GM23338 (cell line): ENCODE results near the gene SHISA6. TPM values are rescaled to one million over a fixed set of nuclear protein-coding genes. Genes with fewer than 3 reads are reported as not detected.

Experiments
- ATAC-seq: fragments of 200-7000 bp; cut with Tn5 transposase; 3 replicates; pipeline ENCODE4 v1.9.1; 2020
- DNase-seq: peaks from one replicate; pipeline ENCODE4 v3.0.0-alpha.2; 2015; ENCODE audit warnings: low spot score
- H2AFZ ChIP-seq: fragments of 200-600 bp; sonication (generic); 2 replicates; pipeline ENCODE4 v1.8.0; 2016; ENCODE audit warnings: antibody characterized with exemption, mild to moderate bottlenecking, moderate library complexity
- H3F3A ChIP-seq: fragments of 200-600 bp; sonication (generic); replicated peaks from 2 replicates; pipeline ENCODE4 v1.8.0; 2017; ENCODE audit warnings: antibody characterized with exemption, mixed run types, low read depth
- H3K27ac ChIP-seq: fragments of 200-600 bp; sonication (generic); 2 replicates; pipeline ENCODE4 v1.6.1; 2016; ENCODE audit warnings: low read depth
- H3K27me3 ChIP-seq: fragments of 200-600 bp; sonication (generic); 2 replicates; pipeline ENCODE4 v1.8.0; 2016; ENCODE audit warnings: mild to moderate bottlenecking, mixed run types, moderate library complexity; ENCODE audit not compliant: insufficient read depth
- H3K36me3 ChIP-seq: fragments of 200-600 bp; sonication (generic); 2 replicates; pipeline ENCODE4 v1.8.0; 2016; ENCODE audit warnings: mild to moderate bottlenecking; ENCODE audit not compliant: insufficient read depth
- H3K4me1 ChIP-seq: fragments of 200-600 bp; sonication (generic); 2 replicates; pipeline ENCODE4 v1.8.0; 2016; ENCODE audit warnings: mild to moderate bottlenecking, moderate library complexity; ENCODE audit not compliant: insufficient read depth
- H3K4me2 ChIP-seq: fragments of 200-600 bp; sonication (generic); 2 replicates; pipeline ENCODE4 v1.7.1; 2017; ENCODE audit warnings: mixed run types
- H3K4me3 ChIP-seq: fragments of 200-600 bp; sonication (generic); 2 replicates; pipeline ENCODE4 v1.6.1; 2016; ENCODE audit warnings: mixed run types
- H3K79me2 ChIP-seq: fragments of 200-600 bp; sonication (generic); replicated peaks from 2 replicates; pipeline ENCODE4 v1.8.0; 2017; ENCODE audit warnings: mild to moderate bottlenecking; ENCODE audit not compliant: insufficient read depth
- H3K9me2 ChIP-seq: fragments of 200-600 bp; sonication (generic); 2 replicates; pipeline ENCODE4 v1.8.0; 2017; ENCODE audit not compliant: insufficient read depth
- H4K20me1 ChIP-seq: fragments of 200-600 bp; sonication (generic); replicated peaks from 2 replicates; pipeline ENCODE4 v1.8.0; 2017; ENCODE audit warnings: mild to moderate bottlenecking; ENCODE audit not compliant: insufficient read depth
- H3K27ac Mint-ChIP-seq: 2 replicates; pipeline ENCODE4 v1.8.0; 2020; ENCODE audit warnings: inconsistent platforms, mild to moderate bottlenecking, moderate library complexity, mixed read lengths
- H3K27me3 Mint-ChIP-seq: 3 replicates; pipeline ENCODE4 v1.8.0; 2022; ENCODE audit warnings: low read depth, mild to moderate bottlenecking, moderate library complexity, mixed read lengths, inconsistent platforms; ENCODE audit not compliant: insufficient read depth, poor library complexity
- H3K36me3 Mint-ChIP-seq: 3 replicates; pipeline ENCODE4 v1.8.0; 2021; ENCODE audit warnings: low read depth, mild to moderate bottlenecking, inconsistent platforms, moderate library complexity, mixed read lengths
- H3K4me1 Mint-ChIP-seq: 3 replicates; pipeline ENCODE4 v1.8.0; 2020; ENCODE audit warnings: mild to moderate bottlenecking, inconsistent platforms, mixed read lengths
- H3K4me3 Mint-ChIP-seq: 3 replicates; pipeline ENCODE4 v1.8.0; 2021; ENCODE audit warnings: moderate library complexity, mild to moderate bottlenecking, inconsistent platforms, mixed read lengths
- H3K9me3 Mint-ChIP-seq: 3 replicates; pipeline ENCODE4 v1.8.0; 2020; ENCODE audit warnings: moderate library complexity, mild to moderate bottlenecking, inconsistent platforms, mixed read lengths
- POLR2AphosphoS5 ChIP-seq: IDR thresholded peaks from 2 replicates; pipeline ENCODE4 v1.6.1; 2016; ENCODE audit warnings: antibody characterized with exemption, low read depth
- STAT1 ChIP-seq: IDR thresholded peaks from one replicate; pipeline ENCODE4 v1.6.1; 2016; ENCODE audit warnings: antibody characterized with exemption; ENCODE audit not compliant: unreplicated experiment
- polyA plus RNA-seq: library from polyadenylated mRNA; unstranded; fragments of >200 nt; fragmentation: Nextera tagmentation; extraction: Ambion mirVana; gene quantifications from 2 replicates; pipeline ENCODE4 v1.2.1, GENCODE V29; 2016
- total RNA-seq: library from RNA; depleted of rRNA; stranded (reverse); fragments of >200 nt; shearing (Covaris generic); gene quantifications from 2 replicates; pipeline ENCODE4 v1.2.3, GENCODE V29; 2014
- TF ChIP-seq, protein P1 (sequence below): IDR thresholded peaks from one replicate; pipeline ENCODE4 v1.6.1; 2018; ENCODE audit warnings: antibody characterized with exemption; ENCODE audit not compliant: unreplicated experiment
- TF ChIP-seq, protein P2 (sequence below): IDR thresholded peaks from 2 replicates; pipeline ENCODE4 v1.6.1; 2016; ENCODE audit warnings: antibody characterized with exemption
- TF ChIP-seq, protein P3 (sequence below), 2 experiments: fragments of 200-600 bp in 1 of 2; sonication (generic) in 1 of 2; conservative IDR thresholded peaks; 2 replicates each; pipeline versions ENCODE4 v1.5.1 to v1.6.1; 2016 to 2017; ENCODE audit warnings: antibody characterized with exemption in 2 of 2, low read depth in 2 of 2, mild to moderate bottlenecking in 2 of 2, moderate library complexity in 1 of 2
- TF ChIP-seq, protein P4 (sequence below): fragments of 250-450 bp; sonication (Bioruptor Pico); IDR thresholded peaks from 2 replicates; pipeline ENCODE4 v1.5.0; 2020; ENCODE audit warnings: mild to moderate bottlenecking, moderate library complexity

SHISA6 gene
- total and polyA plus RNA-seq, 2 experiments from 2014 or later, result 0.52 TPM; not detected in 1

DNA sequence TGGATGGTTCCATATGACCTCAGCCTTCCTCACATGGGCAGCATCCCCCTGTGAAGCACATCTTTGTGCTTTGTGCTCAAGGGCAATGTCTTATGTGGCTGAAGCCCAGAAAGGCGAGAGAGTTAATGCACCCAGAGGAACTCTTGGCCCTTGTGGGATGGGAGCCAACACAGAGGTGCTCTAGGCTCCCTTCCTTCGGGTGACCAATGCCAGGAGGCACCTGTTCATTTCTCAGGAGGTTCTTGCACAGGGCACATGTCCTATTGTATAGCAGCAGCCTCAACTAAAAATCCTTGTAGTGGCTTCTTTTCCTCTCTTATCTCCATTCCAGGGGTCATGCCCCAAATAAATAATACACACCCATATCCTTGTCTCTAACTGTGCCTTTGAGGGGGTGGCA, 273.6 kb downstream of the SHISA6 start (continued):
- TF ChIP-seq, protein P1, sequence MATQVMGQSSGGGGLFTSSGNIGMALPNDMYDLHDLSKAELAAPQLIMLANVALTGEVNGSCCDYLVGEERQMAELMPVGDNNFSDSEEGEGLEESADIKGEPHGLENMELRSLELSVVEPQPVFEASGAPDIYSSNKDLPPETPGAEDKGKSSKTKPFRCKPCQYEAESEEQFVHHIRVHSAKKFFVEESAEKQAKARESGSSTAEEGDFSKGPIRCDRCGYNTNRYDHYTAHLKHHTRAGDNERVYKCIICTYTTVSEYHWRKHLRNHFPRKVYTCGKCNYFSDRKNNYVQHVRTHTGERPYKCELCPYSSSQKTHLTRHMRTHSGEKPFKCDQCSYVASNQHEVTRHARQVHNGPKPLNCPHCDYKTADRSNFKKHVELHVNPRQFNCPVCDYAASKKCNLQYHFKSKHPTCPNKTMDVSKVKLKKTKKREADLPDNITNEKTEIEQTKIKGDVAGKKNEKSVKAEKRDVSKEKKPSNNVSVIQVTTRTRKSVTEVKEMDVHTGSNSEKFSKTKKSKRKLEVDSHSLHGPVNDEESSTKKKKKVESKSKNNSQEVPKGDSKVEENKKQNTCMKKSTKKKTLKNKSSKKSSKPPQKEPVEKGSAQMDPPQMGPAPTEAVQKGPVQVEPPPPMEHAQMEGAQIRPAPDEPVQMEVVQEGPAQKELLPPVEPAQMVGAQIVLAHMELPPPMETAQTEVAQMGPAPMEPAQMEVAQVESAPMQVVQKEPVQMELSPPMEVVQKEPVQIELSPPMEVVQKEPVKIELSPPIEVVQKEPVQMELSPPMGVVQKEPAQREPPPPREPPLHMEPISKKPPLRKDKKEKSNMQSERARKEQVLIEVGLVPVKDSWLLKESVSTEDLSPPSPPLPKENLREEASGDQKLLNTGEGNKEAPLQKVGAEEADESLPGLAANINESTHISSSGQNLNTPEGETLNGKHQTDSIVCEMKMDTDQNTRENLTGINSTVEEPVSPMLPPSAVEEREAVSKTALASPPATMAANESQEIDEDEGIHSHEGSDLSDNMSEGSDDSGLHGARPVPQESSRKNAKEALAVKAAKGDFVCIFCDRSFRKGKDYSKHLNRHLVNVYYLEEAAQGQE, result no peak
- TF ChIP-seq, protein P2, sequence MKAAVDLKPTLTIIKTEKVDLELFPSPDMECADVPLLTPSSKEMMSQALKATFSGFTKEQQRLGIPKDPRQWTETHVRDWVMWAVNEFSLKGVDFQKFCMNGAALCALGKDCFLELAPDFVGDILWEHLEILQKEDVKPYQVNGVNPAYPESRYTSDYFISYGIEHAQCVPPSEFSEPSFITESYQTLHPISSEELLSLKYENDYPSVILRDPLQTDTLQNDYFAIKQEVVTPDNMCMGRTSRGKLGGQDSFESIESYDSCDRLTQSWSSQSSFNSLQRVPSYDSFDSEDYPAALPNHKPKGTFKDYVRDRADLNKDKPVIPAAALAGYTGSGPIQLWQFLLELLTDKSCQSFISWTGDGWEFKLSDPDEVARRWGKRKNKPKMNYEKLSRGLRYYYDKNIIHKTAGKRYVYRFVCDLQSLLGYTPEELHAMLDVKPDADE, result no peak
- TF ChIP-seq, protein P3, sequence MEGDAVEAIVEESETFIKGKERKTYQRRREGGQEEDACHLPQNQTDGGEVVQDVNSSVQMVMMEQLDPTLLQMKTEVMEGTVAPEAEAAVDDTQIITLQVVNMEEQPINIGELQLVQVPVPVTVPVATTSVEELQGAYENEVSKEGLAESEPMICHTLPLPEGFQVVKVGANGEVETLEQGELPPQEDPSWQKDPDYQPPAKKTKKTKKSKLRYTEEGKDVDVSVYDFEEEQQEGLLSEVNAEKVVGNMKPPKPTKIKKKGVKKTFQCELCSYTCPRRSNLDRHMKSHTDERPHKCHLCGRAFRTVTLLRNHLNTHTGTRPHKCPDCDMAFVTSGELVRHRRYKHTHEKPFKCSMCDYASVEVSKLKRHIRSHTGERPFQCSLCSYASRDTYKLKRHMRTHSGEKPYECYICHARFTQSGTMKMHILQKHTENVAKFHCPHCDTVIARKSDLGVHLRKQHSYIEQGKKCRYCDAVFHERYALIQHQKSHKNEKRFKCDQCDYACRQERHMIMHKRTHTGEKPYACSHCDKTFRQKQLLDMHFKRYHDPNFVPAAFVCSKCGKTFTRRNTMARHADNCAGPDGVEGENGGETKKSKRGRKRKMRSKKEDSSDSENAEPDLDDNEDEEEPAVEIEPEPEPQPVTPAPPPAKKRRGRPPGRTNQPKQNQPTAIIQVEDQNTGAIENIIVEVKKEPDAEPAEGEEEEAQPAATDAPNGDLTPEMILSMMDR (conservative IDR thresholded peaks at IDR 0.05; ENCODE audit: low read depth in 2 of 2), result no peak
- TF ChIP-seq STAT1, result no peak

DNA sequence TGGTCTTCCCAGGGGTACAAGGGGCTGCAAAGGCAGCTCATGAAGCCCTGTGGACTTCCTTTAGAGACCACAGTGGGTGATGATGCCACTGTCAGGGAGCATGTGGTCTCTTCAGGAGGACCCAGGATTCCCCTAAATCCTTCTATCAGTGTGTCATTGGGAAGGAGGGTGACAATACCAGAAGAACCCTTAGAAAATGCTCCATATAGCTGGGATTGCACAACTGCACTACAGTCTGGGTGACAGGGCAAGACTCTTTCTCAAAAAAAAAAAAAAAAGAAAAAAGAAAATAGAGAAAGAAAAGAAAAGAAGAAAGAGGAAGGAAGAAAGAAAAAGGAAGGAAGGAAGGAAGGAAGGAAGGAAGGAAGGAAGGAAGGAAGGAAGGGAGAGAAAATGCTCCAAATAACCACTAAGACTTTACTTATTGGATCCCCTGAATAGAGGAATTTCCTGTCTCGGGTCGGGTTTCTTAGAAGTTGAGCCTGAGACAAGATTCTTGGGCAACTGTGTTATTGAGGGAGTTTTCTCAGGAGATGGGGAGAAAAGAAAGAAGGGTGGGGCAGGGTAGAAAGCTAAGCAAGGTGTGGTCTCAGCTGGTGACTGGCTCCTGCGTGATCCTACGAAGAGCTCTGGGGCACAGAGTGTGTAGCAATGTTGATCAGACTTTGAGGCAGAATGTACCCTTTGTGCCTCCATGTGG, 274.1 kb downstream of the SHISA6 start:
- Histone ChIP-seq H4K20me1 (no peaks in the 10 kb centered on the region), H3K4me1 (no peaks in the 10 kb centered on the region), H3K4me3 (no peak overlapping the region), H3F3A (no peaks in the 10 kb centered on the region), H3K36me3 (no peaks in the 10 kb centered on the region; the same call in 1 of the 2 replicates), H3K27ac (no peak overlapping the region), H3K4me2 (no peak overlapping the region), H2AFZ (no peak overlapping the region), H3K9me2 (no peaks in the 10 kb centered on the region), H3K79me2 (no peaks in the 10 kb centered on the region), H3K27me3 (0 out of 2 replicates have a peak, but pooled peaks cover 3% of the 10 kb centered on the region)
- Mint-ChIP-seq H3K27me3 (peaks cover 4% of the 10 kb centered on the region), H3K36me3 (peaks cover 36% of the 10 kb centered on the region; the same call in 2 of the 3 replicates), H3K4me3 (no peak overlapping the region), H3K27ac (no peak overlapping the region), H3K9me3 (peaks cover 25% of the 10 kb centered on the region), H3K4me1 (no peaks in the 10 kb centered on the region)
- no peak for ATAC-seq
- DNase-seq, result no peak
- no peak for TF ChIP-seq POLR2AphosphoS5
- TF ChIP-seq, protein P3 (conservative IDR thresholded peaks at IDR 0.05; ENCODE audit: low read depth in 2 of 2), result no peak
- TF ChIP-seq, protein P4, sequence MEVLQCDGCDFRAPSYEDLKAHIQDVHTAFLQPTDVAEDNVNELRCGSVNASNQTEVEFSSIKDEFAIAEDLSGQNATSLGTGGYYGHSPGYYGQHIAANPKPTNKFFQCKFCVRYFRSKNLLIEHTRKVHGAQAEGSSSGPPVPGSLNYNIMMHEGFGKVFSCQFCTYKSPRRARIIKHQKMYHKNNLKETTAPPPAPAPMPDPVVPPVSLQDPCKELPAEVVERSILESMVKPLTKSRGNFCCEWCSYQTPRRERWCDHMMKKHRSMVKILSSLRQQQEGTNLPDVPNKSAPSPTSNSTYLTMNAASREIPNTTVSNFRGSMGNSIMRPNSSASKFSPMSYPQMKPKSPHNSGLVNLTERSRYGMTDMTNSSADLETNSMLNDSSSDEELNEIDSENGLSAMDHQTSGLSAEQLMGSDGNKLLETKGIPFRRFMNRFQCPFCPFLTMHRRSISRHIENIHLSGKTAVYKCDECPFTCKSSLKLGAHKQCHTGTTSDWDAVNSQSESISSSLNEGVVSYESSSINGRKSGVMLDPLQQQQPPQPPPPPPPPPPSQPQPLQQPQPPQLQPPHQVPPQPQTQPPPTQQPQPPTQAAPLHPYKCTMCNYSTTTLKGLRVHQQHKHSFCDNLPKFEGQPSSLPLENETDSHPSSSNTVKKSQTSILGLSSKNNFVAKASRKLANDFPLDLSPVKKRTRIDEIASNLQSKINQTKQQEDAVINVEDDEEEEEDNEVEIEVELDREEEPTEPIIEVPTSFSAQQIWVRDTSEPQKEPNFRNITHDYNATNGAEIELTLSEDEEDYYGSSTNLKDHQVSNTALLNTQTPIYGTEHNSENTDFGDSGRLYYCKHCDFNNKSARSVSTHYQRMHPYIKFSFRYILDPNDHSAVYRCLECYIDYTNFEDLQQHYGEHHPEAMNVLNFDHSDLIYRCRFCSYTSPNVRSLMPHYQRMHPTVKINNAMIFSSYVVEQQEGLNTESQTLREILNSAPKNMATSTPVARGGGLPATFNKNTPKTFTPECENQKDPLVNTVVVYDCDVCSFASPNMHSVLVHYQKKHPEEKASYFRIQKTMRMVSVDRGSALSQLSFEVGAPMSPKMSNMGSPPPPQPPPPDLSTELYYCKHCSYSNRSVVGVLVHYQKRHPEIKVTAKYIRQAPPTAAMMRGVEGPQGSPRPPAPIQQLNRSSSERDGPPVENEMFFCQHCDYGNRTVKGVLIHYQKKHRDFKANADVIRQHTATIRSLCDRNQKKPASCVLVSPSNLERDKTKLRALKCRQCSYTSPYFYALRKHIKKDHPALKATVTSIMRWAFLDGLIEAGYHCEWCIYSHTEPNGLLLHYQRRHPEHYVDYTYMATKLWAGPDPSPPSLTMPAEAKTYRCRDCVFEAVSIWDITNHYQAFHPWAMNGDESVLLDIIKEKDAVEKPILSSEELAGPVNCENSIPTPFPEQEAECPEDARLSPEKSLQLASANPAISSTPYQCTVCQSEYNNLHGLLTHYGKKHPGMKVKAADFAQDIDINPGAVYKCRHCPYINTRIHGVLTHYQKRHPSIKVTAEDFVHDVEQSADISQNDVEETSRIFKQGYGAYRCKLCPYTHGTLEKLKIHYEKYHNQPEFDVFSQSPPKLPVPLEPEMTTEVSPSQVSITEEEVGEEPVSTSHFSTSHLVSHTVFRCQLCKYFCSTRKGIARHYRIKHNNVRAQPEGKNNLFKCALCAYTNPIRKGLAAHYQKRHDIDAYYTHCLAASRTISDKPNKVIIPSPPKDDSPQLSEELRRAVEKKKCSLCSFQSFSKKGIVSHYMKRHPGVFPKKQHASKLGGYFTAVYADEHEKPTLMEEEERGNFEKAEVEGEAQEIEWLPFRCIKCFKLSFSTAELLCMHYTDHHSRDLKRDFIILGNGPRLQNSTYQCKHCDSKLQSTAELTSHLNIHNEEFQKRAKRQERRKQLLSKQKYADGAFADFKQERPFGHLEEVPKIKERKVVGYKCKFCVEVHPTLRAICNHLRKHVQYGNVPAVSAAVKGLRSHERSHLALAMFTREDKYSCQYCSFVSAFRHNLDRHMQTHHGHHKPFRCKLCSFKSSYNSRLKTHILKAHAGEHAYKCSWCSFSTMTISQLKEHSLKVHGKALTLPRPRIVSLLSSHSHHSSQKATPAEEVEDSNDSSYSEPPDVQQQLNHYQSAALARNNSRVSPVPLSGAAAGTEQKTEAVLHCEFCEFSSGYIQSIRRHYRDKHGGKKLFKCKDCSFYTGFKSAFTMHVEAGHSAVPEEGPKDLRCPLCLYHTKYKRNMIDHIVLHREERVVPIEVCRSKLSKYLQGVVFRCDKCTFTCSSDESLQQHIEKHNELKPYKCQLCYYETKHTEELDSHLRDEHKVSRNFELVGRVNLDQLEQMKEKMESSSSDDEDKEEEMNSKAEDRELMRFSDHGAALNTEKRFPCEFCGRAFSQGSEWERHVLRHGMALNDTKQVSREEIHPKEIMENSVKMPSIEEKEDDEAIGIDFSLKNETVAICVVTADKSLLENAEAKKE (CRISPR knock-in tag), result no peak
